Right atrium auricular region (tissue), 2 donors: Measurements from ENCODE around the gene TSSK6. TPM values are rescaled to one million over a fixed set of nuclear protein-coding genes. Genes with fewer than 3 reads are reported as not detected.

ENCODE experiments used
- DNase-seq: peaks from one replicate; pipeline ENCODE4 v3.0.0-alpha.2; 2019; ENCODE audit warnings: low spot score
- H3K27ac ChIP-seq, 2 donors: fragments of 200-600 bp; sonication (generic); 1 replicate in 1 of 2; 2 replicates in 1 of 2; pipeline ENCODE4 v1.5.1; 2016 to 2019
- H3K27me3 ChIP-seq, 2 donors: fragments of 200-600 bp; sonication (generic); one replicate each; pipeline versions ENCODE4 v1.5.1 to v1.6.0; 2017 to 2019
- H3K36me3 ChIP-seq: fragments of 200-600 bp; sonication (generic); one replicate; pipeline ENCODE4 v1.5.1; 2016
- H3K4me1 ChIP-seq, 2 donors: fragments of 200-600 bp; sonication (generic); one replicate each; pipeline versions ENCODE4 v1.5.1 to v1.6.0; 2017 to 2019
- H3K4me3 ChIP-seq, 2 donors: fragments of 200-600 bp; sonication (generic); 1 replicate in 1 of 2; 2 replicates in 1 of 2; pipeline ENCODE4 v1.5.1; 2017 to 2019; ENCODE audit warnings: mild to moderate bottlenecking in 1 of 2, moderate library complexity in 1 of 2
- H3K9me3 ChIP-seq, 2 donors: fragments of 200-600 bp; sonication (generic); one replicate each; pipeline ENCODE4 v1.5.1; 2019
- CTCF ChIP-seq, 2 donors: fragments of 200-600 bp; sonication (generic); IDR thresholded peaks; one replicate each; pipeline ENCODE4 v1.5.1; 2019; ENCODE audit warnings: antibody characterized with exemption in 2 of 2
- total RNA-seq, 2 donors: library from RNA; depleted of rRNA; stranded (reverse); fragments of >200 nt; gene quantifications; one replicate each; pipeline ENCODE4 v1.1.0, GENCODE V29; 2016

TSSK6 gene
- total RNA-seq, 2 donors from 2014 or later, result 1.2 to 1.3 TPM

DNA sequence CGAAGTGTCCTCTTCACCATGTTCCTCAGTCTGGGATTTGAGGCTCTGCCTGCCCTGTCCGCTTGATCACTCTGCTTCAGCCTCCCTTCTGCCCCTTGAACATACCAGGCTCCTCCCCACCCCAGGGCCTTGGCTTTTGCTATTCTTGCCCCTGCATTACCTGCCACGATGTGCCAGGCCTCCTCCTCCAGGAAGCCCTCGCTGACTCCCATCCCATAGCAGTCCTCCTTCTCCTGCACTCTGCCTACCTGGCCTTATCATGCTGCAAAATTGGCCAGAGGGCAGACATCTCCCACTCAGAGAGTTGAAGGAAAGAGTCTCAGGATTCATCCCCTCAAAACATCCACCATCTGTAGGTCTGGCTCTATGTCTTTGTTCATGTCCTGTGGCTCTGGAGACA lies 15.5 kb upstream of the TSSK6 start:
- TF ChIP-seq CTCF (IDR thresholded peaks at IDR 0.05), result no peak
- no peaks in the 10 kb centered on the region for H3K9me3 ChIP-seq
- no peaks in the 10 kb centered on the region for H3K27me3 ChIP-seq

DNA sequence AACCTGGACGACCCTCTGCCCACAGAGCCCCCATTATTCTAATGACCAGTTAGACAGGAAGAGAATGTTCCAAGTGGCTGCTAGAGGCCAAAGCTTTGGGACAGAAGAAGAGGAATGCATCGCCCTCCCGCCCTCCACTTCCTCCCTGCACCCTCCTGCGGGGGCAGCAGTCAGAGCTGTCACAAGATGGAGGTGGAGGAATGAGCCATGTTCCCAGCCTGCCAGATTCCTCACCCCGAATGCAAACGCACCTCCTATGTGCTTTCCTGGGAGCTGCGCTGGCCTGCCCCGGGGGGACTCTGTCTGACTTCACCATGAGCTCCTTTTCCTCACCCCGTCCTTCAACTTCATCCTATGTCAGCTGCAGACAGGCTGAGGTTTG lies 15.1 kb upstream of the TSSK6 start:
- DNase-seq, result no peak
- no peak for TF ChIP-seq CTCF (IDR thresholded peaks at IDR 0.05)
- peaks cover 25% of the 10 kb centered on the region for H3K36me3 ChIP-seq
- H3K4me3 ChIP-seq, result no peak overlapping the region
- H3K4me1 ChIP-seq, result peaks cover 0 to 38% of the 10 kb centered on the region in 2 donors
- H3K9me3 ChIP-seq, result no peaks in the 10 kb centered on the region
- no peak overlapping the region for H3K27ac ChIP-seq
- H3K27me3 ChIP-seq, result no peaks in the 10 kb centered on the region

More for the DNA sequence above, 15.5 kb upstream of the TSSK6 start:
- Histone ChIP-seq H3K4me3 (no peak overlapping the region), H3K36me3 (peaks cover 24% of the 10 kb centered on the region), H3K4me1 (peaks cover 0 to 33% of the 10 kb centered on the region in 2 donors), H3K27ac (no peak overlapping the region)
- DNase-seq, result no peak

DNA sequence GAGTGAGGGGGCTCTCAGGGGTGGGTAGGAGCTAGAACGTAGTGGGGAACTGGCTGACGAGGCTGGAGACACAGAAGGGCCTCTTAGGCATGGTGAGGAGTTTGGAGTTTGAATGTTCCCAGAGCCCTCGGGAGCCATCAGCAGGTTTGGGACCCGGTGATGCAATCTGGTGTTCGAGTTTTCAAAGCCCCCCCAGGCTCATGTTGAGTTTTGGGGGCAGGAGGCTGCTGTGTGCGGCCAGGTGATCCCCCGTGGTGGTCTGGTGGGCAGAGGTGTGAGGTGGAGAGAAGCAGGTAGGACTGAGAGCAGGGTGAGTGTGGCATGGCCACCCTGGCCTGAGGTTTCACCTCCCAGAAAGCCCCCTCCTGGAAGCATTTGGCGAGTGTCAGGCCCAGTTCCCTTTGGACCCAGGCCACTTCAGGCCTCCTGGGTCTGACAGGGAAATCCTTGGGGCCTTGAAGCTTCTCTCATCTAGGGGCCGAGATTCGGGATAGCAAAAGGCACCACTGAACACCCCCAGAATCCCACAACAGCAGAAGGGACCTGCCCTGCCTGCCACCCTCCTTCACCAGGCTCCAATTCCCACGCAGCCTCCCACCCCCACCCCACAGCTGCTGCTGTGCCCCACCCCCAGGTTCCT lies 14.6 kb upstream of the TSSK6 start:
- no peak for TF ChIP-seq CTCF (IDR thresholded peaks at IDR 0.05)
- Histone ChIP-seq H3K9me3 (no peaks in the 10 kb centered on the region), H3K27ac (no peak overlapping the region), H3K36me3 (peaks cover 25% of the 10 kb centered on the region), H3K4me3 (no peak overlapping the region), H3K27me3 (no peaks in the 10 kb centered on the region), H3K4me1 (peaks cover 0 to 39% of the 10 kb centered on the region in 2 donors)
- DNase-seq, result no peak

DNA sequence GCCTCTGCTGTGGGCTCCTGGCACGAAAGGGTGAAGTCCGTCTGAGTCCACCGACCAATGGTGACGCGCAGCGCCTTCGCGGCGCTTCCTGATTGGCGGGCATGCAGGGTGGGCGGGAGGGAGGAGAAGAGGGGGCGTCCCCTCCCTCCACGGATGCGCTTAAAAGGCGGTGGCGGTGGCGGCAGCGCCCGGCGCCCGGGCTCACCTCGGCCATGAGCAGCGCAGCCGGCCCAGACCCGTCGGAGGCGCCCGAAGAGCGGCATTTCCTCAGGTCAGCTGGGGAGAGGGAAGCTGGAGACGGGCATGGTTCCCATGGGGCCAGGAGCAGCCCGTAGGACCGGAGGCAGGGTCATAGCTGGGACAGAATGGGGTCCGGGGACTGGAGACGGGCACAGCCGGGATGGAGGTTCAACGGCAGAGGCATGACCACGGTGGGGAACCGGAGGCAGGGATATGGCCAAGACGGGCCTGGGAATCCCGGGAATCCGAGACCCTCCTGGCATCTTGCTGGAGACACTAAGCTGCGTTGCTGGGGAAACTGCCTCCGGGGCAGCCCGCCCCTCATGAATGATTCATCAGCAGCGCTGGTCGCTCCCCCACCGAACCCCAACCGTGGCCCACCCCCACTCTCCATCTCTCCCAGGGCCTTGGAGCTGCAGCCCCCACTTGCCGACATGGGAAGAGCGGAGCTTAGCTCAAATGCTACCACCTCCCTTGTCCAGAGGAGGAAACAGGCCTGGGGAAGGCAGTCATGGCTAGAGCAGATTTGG lies 13.6 kb upstream of the TSSK6 start, which contains the start of gene YJEFN3:
Gene YJEFN3, plus strand, starts transcription at position 191 of the 770 bp plus-strand sequence. Its CDS starts 22 bp downstream, at position 213.
- Histone ChIP-seq H3K4me1 (peaks cover 0 to 39% of the 10 kb centered on the region in 2 donors), H3K27me3 (no peaks in the 10 kb centered on the region), H3K27ac (no peak within 1 kb of the TSS), H3K9me3 (no peaks in the 10 kb centered on the region), H3K4me3 (peak within 1 kb of the TSS; percentile 17 to 26), H3K36me3 (peaks cover 29% of the 10 kb centered on the region)
- no peak for DNase-seq
- TF ChIP-seq CTCF (IDR thresholded peaks at IDR 0.05), result no peak

GRCh38 chr19:19527674-19528625 lies 12.6 kb upstream of the TSSK6 start:
- DNase-seq, result no peak
- no peak overlapping the region for H3K4me3 ChIP-seq
- H3K27ac ChIP-seq, result no peak overlapping the region
- H3K36me3 ChIP-seq, result peaks cover 33% of the 10 kb centered on the region
- H3K27me3 ChIP-seq, result no peaks in the 10 kb centered on the region
- H3K4me1 ChIP-seq, result peaks cover 0 to 39% of the 10 kb centered on the region in 2 donors
- no peaks in the 10 kb centered on the region for H3K9me3 ChIP-seq
- no peak for TF ChIP-seq CTCF (IDR thresholded peaks at IDR 0.05)
